Measurements from ENCODE around the gene FOLR2.
"Not testable (repeated sequence)": the region's sequence is repeated elsewhere in the genome, so short reads cannot be mapped to it uniquely, and the experiment has no call there.

The FOLR2 gene

DNA sequence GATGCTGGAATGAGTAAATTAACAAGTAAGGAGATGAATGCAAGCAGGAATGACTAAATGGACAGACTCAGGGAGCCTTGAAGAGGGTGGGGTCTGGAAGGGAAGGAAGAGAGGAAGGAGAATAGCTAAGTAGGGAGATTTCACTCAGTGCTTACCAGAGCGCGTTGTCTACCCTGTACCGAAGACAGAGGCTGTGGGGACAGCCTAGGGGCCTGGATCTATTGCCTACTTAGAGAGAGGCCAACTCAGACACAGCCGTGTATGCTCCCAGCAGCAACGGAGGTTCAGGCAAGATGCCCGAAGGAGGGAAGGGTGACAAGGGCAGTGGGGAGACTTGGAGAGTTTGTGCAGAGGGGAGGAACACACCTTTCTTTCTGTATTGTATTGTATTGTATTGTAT, at the start of gene FOLR2:
FOLR2 (plus strand) TSS at position 157 of the 400 bp plus-strand sequence. CDS start 1,791 bp downstream, outside the sequence.
- DNase-seq (ENCODE audit: low read depth): no peak

DNA sequence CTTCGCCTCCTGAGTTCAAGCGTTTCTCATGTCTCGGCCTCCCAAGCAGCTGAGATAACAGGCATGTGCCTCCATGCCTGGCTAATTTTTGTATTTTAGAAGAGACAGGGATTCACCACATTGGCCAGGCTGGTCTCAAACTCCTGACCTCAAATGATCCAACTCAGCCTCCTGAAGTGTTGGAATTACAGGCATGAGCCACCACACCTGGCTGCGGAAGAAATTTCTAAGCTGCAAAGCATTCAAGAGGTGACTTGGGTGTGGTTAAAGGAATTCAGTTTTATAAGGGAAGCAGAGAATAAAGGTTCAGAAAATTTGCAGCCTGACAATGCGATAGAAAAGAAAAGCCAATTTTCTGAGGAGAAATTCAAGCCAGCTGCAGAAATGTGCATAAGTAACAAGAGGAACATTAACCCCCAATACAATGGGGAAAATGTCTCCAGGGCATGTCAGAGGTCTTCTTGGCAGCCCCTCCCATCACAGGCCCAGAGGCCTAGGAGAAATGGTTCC, 47.5 kb upstream of the FOLR2 start:
- DNase-seq (ENCODE audit: low read depth): not testable (repeated sequence)

DNA sequence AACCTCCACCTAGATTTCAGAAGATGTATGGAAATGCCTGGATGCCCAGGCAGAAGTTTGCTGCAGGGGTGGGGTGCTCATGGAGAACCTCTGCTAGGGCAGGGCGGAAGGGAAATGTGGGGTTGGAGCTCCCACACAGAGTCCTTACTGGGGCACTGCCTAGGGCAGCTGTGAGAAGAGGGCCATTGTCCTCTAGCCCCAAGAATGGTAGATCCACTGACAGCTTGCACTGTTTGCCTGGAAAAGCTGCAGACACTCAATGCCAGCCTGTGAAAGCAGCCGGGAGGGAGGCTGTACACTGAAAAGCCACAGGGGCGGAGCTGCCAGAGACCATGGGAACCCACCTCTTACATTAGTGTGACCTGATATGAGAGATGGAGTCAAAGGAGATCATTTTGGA, 46.8 kb upstream of the FOLR2 start:
- DNase-seq (ENCODE audit: low read depth): not testable (repeated sequence)

DNA sequence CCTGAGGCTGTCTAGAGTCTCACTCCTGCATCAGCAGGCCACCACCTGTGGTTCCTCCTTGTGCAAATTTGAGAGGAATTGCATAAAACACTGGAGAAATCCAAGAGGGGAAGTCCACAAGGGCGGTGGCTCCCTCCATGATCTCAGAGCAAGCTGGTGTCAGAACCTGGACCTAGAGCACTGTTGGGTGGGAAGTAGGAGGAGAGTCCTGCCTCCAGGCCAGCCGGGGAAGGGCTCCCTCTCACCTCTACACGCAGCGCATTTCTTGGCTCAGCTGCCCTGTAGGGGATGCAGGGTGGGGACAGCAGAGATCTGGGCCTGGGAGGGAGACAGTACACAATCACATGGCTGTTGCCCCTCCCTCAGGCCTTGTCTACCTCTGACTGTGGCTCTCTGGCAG, 44.6 kb upstream of the FOLR2 start:
- DNase-seq (ENCODE audit: low read depth): not testable (repeated sequence)

DNA sequence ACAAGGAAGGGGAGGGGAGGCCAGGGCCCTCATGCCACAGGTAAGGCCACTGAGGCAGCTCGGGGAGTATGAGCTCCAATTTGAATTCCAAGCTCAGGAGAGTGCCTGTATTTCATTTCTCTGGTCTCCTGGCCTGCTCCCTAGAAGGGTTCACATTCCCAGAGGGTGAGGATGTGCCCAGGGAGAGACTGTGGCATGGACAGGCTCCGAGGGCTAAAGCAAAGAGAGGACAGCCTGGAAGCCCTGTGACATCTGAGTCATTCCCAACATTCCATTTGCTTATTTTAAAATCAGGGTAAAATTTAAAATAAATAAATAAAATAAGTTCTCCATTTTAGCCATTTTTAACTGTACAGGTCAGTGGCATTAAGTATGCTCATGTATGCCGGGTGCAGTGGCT, 43.3 kb upstream of the FOLR2 start:
- no peak for DNase-seq (ENCODE audit: low read depth)

DNA sequence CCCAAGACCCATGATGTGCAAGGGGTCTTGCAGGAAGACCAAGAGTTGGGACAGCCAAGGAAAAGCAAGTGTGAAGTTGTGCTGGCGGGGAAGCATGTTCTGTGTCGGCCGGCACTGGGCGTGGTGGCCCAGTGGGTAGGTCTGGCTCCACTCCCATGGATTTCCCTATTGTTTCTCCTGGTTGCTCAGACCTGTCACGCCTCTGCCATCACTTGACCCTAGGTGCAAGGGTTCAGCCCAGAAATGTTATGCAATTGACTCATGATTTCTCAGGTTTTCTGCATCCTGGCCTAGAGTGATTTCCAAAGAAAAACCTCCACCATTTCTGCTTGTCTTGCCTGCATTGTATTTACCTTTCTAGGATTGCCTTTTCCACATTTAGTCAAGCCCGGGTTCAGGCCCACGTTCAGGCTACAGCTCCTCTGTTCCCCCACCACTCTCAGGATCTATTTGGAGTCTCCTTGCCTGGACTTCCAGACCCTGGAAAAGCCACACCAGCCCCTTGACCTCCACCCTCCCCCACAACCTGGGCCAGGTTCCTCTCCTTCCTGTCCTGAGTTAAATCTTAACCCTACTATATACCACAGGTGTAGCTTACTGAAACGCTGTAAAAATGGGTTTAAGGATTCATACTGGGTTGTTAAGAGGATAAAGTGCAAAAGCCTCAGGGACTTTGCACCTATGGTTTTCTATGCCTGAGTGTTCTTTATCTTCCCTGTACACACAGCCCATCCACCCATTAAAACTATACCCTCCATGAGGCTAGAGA, 42.1 kb upstream of the FOLR2 start:
- DNase-seq (ENCODE audit: low read depth): no peak

DNA sequence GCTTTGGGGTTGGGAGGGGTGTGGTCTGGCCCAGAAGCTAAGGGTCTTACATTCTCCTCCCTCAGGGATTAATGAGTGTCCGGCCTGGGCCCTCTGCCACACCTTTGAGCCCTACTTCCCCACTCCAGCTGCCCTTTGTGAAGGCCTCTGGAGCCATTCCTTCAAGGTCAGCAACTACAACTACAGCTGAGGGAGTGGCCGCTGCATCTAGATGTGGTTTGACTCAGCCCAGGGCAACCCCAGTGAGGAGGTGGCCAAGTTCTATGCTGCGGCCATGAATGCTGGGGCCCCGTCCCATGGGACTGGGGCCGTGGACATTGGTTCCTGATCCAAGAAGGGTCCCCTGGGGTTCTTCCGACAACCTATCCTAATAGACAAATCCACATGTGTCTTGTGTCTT, 38.9 kb upstream of the FOLR2 start:
- DNase-seq (ENCODE audit: low read depth): no peak

DNA sequence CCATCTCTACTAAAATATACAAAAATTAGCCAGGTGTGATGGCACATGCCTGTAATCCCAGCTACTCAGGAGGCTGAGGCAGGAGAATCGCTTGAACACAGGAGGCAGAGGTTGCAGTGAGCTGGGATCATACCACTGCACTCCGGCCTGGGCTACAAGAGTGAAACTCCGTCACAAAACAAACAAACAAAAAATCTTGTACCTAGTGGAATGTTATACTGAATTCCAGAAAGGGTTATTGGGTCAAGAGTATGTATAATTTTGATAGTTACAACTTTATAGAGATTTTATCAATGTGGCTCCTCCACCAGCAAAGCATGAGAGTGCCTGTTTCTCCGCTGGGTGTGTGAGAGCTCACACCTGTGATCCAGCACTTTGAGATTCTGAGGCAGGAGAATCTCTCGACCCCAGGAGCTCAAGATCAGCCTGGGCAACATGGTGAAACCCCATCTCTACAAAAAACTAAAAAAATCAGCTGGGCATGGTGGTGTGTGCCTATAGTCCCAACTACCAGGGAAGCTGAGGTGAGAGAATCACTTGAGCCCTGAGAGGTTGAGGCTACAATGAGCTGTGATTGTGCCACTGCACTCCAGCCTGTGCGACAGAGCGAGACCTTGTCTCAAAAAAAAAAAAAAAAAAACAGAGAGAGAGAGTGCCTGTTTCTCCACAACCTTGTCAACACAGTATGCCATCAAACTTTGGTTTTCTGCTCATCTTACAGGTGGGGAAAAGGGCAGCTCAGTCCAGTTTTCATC, 37.4 kb upstream of the FOLR2 start:
- DNase-seq (ENCODE audit: low read depth): no peak

DNA sequence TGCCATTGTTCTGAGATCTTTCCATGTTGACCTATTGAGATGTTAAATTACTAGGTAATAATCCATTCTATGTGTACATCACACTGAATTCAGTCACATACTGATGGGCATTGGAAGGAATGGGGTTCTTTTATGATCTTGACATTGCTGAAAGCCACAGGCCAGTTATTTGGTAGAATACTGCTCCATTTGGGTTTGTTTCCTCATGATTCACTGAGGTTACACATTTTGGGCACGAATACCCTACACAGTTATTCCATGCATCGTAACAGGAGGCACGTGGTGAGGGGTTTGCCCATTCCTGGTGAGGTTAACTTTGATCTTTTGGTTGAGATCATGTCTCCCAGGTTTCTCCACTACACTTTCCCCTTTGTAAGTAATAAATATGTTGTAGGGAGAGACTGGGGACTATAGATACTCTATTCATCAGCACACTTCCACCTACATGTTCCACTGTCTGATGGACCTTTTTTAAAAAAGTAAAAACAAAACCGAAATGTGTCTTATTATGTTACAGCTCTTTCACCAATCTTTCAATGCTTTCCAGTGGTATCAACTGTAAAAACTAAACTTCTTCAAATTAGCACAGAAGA, 36.7 kb upstream of the FOLR2 start:
- DNase-seq (ENCODE audit: low read depth): no peak

DNA sequence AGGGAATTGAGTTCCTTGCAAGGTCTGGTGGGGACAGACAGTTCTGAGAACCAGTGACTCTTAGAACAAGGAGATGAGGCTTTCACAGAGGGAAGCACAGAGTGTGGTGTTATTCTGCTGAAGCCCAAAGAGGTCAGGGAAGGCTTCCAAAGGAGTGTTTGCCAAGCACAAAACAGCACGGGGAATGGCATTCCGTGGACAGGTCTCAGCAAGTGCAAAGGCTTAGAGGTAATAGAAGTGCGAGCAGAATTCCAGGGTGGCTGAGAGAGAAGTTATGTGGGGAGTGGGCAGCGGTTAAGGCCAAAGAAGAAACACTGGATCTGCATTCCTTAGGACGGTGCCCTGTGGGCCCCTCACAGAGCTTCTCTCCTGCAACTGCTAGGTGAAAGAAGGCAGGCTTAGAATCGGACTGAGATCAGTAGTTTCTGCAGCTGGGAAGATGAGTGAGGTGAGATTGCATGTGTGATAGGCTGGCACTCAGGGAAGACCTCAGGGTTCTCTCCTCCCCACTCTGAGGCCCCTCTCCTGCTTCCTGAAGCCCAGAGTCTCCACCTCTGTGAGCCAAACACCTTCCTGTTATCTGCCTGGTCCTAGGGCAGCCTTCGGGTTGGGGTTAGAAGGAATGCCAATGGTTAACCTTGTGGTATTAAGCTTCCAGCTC, 35.6 kb upstream of the FOLR2 start:
- DNase-seq (ENCODE audit: low read depth): not testable (repeated sequence)

DNA sequence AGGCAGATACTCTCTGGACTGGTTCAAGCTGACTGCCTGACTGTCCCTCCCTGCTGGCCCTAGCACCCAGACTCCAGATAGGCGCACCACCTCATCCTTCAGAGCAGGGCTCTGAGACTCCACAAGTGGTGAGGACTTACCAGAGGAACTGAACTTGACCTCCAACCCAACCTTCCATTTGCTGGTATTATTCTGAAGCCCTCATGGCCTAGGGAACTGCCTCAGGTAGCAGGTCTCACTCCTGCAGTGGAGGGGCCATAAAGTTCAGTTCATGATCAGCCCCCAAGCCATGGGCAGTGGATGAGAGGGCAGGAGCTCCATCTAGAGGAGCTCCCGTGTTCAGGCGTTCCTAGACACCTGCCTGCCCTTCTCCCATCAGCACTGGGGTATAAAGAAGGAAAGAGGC, 35.0 kb upstream of the FOLR2 start:
- not testable (repeated sequence) for DNase-seq (ENCODE audit: low read depth)

DNA sequence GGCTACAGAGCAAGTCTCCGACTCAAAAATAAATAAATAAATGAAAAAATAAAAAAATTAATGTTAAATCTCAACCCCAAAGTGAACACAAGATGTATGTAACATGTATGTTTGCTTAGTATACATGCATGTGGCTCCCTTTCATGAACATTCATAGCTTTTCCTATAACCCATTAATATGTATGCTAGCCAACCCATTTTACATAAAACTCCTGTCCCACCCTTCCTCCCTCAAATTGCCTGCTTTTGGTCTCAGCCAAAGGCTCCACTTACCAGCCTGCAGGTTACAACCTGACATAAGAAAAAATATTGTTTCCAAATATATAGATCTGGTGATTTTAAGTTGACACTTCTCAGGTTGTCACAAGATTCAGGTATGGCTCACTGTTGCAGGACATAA, 28.3 kb upstream of the FOLR2 start:
- DNase-seq (ENCODE audit: low read depth): no peak

DNA sequence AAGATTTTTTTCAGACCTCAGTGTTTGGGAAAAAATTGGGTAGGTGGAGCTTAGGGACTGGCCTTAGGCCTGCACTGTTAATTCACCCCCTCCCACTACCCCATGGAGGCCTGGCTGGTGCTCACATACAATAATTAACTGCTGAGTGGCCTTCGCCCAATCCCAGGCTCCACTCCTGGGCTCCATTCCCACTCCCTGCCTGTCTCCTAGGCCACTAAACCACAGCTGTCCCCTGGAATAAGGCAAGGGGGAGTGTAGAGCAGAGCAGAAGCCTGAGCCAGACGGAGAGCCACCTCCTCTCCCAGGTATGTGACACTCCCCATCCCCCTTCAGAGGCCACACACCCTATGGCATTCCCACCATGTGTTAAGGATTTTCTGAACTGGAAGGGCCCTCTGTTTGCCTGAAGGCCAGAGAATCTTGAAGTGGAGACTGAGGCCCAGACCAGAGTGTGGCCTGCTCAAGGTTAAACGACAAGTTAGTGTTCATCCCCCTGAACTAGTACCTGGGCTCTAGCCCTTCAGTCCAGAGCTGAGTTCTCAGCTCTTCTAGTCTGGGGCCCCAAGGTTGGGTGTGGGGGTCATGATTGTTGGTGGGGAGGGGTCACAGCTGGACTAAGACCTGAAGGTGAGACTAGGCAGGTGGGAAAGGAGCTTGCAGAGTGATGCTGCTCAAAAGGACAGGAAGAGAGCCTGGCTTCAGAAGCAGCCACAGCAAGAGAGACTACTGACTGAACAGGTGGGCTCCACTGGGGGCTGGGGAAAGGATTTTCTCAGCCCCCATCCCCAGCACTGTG, 26.9 kb upstream of the FOLR2 start:
- DNase-seq (ENCODE audit: low read depth): no peak

DNA sequence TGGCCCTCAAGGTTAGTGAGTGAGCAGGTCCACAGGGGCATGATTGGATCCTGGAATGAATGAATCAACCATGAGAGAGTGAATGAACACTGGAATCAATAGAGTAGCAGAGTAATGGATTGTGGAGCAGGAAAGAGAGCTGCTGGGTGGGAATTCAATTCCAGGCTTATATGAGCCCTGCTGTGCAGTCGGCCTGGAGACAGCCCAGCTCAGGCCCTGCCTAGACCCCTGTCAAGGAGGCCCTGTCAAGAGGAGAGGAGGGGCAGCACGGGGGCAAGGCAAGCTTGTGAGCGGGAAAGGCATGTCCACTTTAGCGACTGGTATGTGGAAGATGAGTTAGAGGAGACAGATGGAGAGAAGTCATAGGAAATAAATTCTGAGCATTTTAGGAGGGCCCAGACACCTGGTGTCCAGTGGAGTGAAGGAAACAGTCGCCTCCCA, 25.9 kb upstream of the FOLR2 start:
- no peak for DNase-seq (ENCODE audit: low read depth)

DNA sequence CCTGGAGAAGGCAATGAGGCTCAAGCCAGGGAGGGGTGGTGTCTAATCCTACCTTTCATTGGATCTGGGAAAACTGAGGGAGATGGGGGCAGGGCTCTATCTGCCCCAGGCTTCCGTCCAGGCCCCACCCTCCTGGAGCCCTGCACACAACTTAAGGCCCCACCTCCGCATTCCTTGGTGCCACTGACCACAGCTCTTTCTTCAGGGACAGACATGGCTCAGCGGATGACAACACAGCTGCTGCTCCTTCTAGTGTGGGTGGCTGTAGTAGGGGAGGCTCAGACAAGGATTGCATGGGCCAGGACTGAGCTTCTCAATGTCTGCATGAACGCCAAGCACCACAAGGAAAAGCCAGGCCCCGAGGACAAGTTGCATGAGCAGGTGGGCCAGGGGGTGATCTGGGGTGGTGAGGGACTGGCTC, 24.6 kb upstream of the FOLR2 start, which contains the start of gene FOLR1:
FOLR1 (plus strand) TSS at position 180 of the 421 bp plus-strand sequence; CDS start at position 214, 34 bp downstream.
- DNase-seq (ENCODE audit: low read depth): no peak

DNA sequence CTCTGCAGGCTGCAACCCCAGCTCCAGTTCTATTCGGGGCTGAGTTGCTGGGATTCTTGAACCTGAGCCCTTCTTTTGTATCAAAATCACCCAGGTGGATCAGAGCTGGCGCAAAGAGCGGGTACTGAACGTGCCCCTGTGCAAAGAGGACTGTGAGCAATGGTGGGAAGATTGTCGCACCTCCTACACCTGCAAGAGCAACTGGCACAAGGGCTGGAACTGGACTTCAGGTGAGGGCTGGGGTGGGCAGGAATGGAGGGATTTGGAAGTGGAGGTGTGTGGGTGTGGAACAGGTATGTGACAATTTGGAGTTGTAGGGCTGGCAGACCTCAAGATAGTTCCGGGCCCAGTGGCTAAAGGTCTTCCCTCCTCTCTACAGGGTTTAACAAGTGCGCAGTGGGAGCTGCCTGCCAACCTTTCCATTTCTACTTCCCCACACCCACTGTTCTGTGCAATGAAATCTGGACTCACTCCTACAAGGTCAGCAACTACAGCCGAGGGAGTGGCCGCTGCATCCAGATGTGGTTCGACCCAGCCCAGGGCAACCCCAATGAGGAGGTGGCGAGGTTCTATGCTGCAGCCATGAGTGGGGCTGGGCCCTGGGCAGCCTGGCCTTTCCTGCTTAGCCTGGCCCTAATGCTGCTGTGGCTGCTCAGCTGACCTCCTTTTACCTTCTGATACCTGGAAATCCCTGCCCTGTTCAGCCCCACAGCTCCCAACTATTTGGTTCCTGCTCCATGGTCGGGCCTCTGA, 20.9 kb upstream of the FOLR2 start:
- no peak for DNase-seq (ENCODE audit: low read depth)

DNA sequence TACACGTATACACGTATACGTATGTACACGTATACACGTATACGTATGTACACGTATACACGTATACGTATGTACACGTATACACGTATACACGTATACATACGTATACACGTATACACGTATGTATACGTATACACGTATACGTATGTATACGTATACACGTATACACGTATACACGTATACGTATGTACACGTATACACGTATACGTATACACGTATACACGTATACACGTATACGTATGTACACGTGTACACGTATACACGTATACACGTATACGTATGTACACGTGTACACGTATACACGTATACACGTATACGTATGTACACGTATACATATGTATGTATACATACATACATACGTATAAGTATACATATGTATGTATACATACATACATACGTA, 15.1 kb upstream of the FOLR2 start:
- not testable (repeated sequence) for DNase-seq (ENCODE audit: low read depth)

DNA sequence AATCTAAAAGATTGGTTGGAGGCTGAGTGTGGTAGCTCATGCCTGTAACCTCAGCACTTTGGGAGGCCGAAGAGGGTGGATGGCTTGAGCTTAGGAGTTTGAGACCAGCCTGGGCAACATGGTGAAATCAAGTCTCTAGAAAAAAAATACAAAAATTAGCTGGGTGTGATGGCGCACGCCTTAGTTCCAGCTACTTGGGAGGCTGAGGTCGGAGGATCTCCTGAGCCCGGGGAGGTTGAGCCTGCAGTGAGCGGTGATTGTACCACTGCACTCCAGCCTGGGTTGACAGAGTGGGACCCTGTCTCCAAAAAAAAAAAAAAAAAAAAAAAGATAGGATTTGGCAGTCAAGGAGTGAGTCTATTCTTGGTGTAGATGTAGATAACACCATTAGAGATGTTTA, 14.0 kb upstream of the FOLR2 start:
- no peak for DNase-seq (ENCODE audit: low read depth)

DNA sequence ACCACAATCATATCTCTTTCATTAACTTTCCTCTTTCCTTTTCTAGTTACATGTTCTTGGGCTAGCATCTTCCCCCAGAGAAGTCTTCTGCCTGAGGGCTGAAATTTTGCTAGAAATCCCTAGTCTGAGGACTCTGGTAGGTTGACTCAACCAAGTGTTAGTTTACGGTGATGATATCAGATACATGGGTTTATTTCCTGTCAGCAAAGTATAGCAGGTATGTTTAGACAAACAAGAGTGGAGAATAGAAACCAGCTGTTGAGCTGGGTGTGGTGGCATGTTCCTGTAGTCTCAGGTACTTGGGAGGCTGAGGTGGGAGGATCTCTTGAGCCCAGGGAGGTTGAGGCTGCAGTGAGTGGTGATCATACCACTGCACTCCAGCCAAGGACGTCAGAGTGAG, 13.4 kb upstream of the FOLR2 start:
- DNase-seq (ENCODE audit: low read depth): no peak

DNA sequence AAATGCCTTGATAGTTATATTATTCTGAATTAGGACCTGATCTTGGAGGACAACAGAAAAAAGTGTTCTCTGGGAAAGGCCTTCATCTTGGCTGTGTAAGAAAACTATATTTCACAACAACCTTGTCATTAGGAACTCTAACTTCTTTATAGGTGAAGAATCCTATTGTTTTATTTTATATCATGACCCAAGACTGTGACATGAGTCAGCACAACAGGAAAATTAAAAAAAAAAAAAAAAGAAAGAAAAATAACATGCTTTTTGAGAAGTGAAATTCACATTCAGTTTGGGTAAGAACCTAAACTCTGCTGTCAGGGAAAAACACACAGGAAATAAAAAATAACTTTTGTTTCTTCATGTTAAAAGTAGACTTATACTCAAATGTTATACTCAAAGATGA, 11.7 kb upstream of the FOLR2 start:
- DNase-seq (ENCODE audit: low read depth): no peak

DNA sequence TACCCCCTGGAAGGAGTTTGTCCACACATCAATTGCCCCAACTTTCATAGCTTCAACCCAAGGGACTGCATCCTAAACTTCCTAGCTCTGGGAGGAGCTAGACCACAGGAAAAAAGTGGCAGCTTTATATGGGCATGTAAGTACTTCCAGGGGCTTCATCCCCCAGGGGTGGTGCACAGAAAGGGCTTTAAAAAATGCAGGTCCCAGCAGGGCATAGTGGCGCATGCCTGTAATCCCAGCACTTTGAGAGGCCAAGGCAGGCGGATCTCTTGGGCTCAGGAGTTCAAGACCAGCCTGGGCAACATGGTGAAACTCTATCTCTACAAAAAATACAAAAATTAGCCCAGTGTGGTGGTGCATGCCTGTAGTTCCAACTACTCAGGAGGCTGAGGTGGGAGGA, 9.8 kb upstream of the FOLR2 start:
- DNase-seq (ENCODE audit: low read depth): not testable (repeated sequence)
